GM12891 (cell line): ENCODE measurements around the gene BLMH.

Experiments used
- DNase-seq: peaks from one replicate; pipeline ENCODE4 v3.0.0; 2011; ENCODE audit warnings: low spot score; ENCODE audit not compliant: insufficient read length
- FAIRE-seq: peaks from 2 replicates; lab custom pipeline; 2011; peaks lifted over from hg19 to GRCh38; lab: Jason Lieb, UNC
- PAX5 ChIP-seq: IDR thresholded peaks from 2 replicates; pipeline ENCODE4 v1.6.1; 2011; ENCODE audit warnings: low read length, moderate library complexity, mild to moderate bottlenecking; ENCODE audit not compliant: insufficient read depth, severe bottlenecking
- POLR2A ChIP-seq: IDR thresholded peaks from 2 replicates; pipeline ENCODE4 v1.6.1; 2011; ENCODE audit warnings: low read depth, low read length, control low read depth
- POLR2AphosphoS5 ChIP-seq: IDR thresholded peaks from 2 replicates; pipeline ENCODE4 v1.6.1; 2011; ENCODE audit warnings: low read depth, low read length, control low read depth
- POU2F2 ChIP-seq: IDR thresholded peaks from 2 replicates; pipeline ENCODE4 v1.6.1; 2011; ENCODE audit warnings: low read depth, mild to moderate bottlenecking, control low read depth, low read length, moderate library complexity
- SPI1 ChIP-seq: IDR thresholded peaks from 2 replicates; pipeline ENCODE4 v1.6.1; 2011; ENCODE audit warnings: low read depth, low read length, control low read depth
- TAF1 ChIP-seq: IDR thresholded peaks from 2 replicates; pipeline ENCODE4 v1.6.1; 2011; ENCODE audit warnings: low read depth, low read length, control low read depth

The BLMH gene

GRCh38 chr17:30290077-30290476, 1.7 kb downstream of the BLMH start:
- TF ChIP-seq TAF1 = no peak
- no peak for TF ChIP-seq POLR2AphosphoS5
- no peak for TF ChIP-seq PAX5
- no peak for TF ChIP-seq POU2F2
- no peak for TF ChIP-seq POLR2A
- TF ChIP-seq SPI1 = no peak
- DNase-seq = no peak
- FAIRE-seq = no peak

- TF ChIP-seq PAX5 = no peak
- TF ChIP-seq POU2F2 = no peak
- TF ChIP-seq POLR2AphosphoS5 = no peak
- no peak for TF ChIP-seq TAF1
- TF ChIP-seq SPI1 = no peak
Observed at GRCh38 chr17:30279156-30279555, 12.6 kb downstream of the BLMH start.

GRCh38 chr17:30278032-30278431, 13.7 kb downstream of the BLMH start:
- FAIRE-seq = no peak
- TF ChIP-seq POU2F2 = no peak
- no peak for DNase-seq

More at GRCh38 chr17:30279156-30279555, 12.6 kb downstream of the BLMH start:
- DNase-seq = no peak
- FAIRE-seq = no peak

- DNase-seq (no peak), FAIRE-seq (no peak)
- TF ChIP-seq SPI1 (no peak), TAF1 (no peak), PAX5 (no peak), POLR2A (no peak), POU2F2 (no peak), POLR2AphosphoS5 (no peak)
Observed at GRCh38 chr17:30275911-30276310, 15.8 kb downstream of the BLMH start.

GRCh38 chr17:30274887-30275286, 16.9 kb downstream of the BLMH start:
- no peak for FAIRE-seq
- no peak for DNase-seq
- no peak for TF ChIP-seq POU2F2
- TF ChIP-seq SPI1 = no peak
- TF ChIP-seq POLR2AphosphoS5 = no peak
- no peak for TF ChIP-seq POLR2A
- TF ChIP-seq PAX5 = no peak

GRCh38 chr17:30273373-30273772, 18.4 kb downstream of the BLMH start:
- FAIRE-seq = no peak
- no peak for DNase-seq
- TF ChIP-seq POLR2AphosphoS5 = no peak
- no peak for TF ChIP-seq POU2F2
- TF ChIP-seq POLR2A = no peak
- TF ChIP-seq SPI1 = no peak
- no peak for TF ChIP-seq PAX5
- TF ChIP-seq TAF1 = no peak

- DNase-seq (no peak), FAIRE-seq (peak; percentile 23)
- TF ChIP-seq SPI1 = no peak
- no peak for TF ChIP-seq POLR2A
- no peak for TF ChIP-seq TAF1
- no peak for TF ChIP-seq POLR2AphosphoS5
- TF ChIP-seq POU2F2 = no peak
- TF ChIP-seq PAX5 = no peak
Observed at GRCh38 chr17:30271102-30271501, 20.6 kb downstream of the BLMH start.

- FAIRE-seq (no peak), DNase-seq (no peak)
- TF ChIP-seq POLR2A (no peak), POU2F2 (no peak), SPI1 (no peak)
Observed at GRCh38 chr17:30267625-30268024, 24.1 kb downstream of the BLMH start.

- TF ChIP-seq SPI1 (no peak), TAF1 (no peak), POLR2A (no peak)
- no peak for DNase-seq
- peak; percentile 13 for FAIRE-seq
Observed at GRCh38 chr17:30263552-30264333, 28.0 kb downstream of the BLMH start.

GRCh38 chr17:30256756-30257506, 34.8 kb downstream of the BLMH start:
- FAIRE-seq = peak; percentile 9
- no peak for DNase-seq

More at GRCh38 chr17:30256756-30257506, 34.8 kb downstream of the BLMH start:
- TF ChIP-seq TAF1 (no peak), POLR2A (no peak), POLR2AphosphoS5 (no peak), SPI1 (no peak), POU2F2 (no peak), PAX5 (no peak)
